B cell (primary cell): ENCODE results near the gene FANCM. TPM values are rescaled to one million over a fixed set of nuclear protein-coding genes. Genes with fewer than 3 reads are reported as not detected.

Experiments
- ATAC-seq: fragments of 200-7000 bp; cut with Tn5 transposase; one replicate; pipeline ENCODE4 v1.10.0; 2021; ENCODE audit warnings: low read depth, mild to moderate bottlenecking, moderate number of reproducible peaks, moderate library complexity
- CTCF ChIA-PET: fragments of 350-600 bp; sonication (Branson Sonifier 250); formaldehyde crosslinking; loops from one replicate; lab custom pipeline; 2021; ENCODE audit warnings: antibody characterized with exemption, inconsistent platforms; lab: Charles Lee
- POLR2A ChIA-PET: fragments of 350-600 bp; sonication (Branson Sonifier 250); formaldehyde crosslinking; loops from one replicate; lab custom pipeline; 2021; ENCODE audit warnings: antibody characterized with exemption; lab: Charles Lee
- DNase-seq: peaks from one replicate; pipeline ENCODE4 v3.0.0; 2013
- H2AFZ ChIP-seq: 2 replicates; pipeline ENCODE4 v1.6.1; 2012; ENCODE audit warnings: mild to moderate bottlenecking, low read depth, low read length; ENCODE audit not compliant: insufficient read depth, poor library complexity, severe bottlenecking
- H3K27ac ChIP-seq, 2 donors: 1 replicate in 1 of 2; 2 replicates in 1 of 2; pipeline ENCODE4 v1.5.1; 2012 to 2013; ENCODE audit warnings: low read length in 2 of 2, mild to moderate bottlenecking in 2 of 2, moderate library complexity in 1 of 2
- H3K27me3 ChIP-seq, 4 experiments: fragments of 200-600 bp in 1 of 4; sonication (generic) in 1 of 4; replicated peaks in 1 of 4; 1 replicate in 2 of 4; 2 replicates in 2 of 4; pipeline versions ENCODE4 v1.6.1 to v1.7.0; 2013 to 2016; ENCODE audit warnings: low read length in 3 of 4, mild to moderate bottlenecking in 2 of 4, mixed read lengths in 1 of 4, moderate library complexity in 1 of 4; ENCODE audit not compliant: insufficient read depth in 4 of 4, control insufficient read depth in 3 of 4; ENCODE audit errors: control extremely low read depth in 1 of 4
- H3K36me3 ChIP-seq, 2 experiments: replicated peaks in 1 of 2; 1 replicate in 1 of 2; 2 replicates in 1 of 2; pipeline versions ENCODE4 v1.6.1 to v1.7.1; 2013; ENCODE audit warnings: low read length in 1 of 2; ENCODE audit not compliant: insufficient read depth in 2 of 2, control insufficient read depth in 1 of 2; ENCODE audit errors: control extremely low read depth in 1 of 2, extremely low read depth in 1 of 2
- H3K4me1 ChIP-seq, 2 donors: fragments of 200-600 bp in 1 of 2; sonication (generic) in 1 of 2; 1 replicate in 1 of 2; 2 replicates in 1 of 2; pipeline versions ENCODE4 v1.5.1 to v1.6.1; 2013 to 2017; ENCODE audit warnings: low read length in 2 of 2; ENCODE audit not compliant: control insufficient read depth in 2 of 2, insufficient read depth in 2 of 2
- H3K4me2 ChIP-seq: replicated peaks from 2 replicates; pipeline ENCODE3; 2012; ENCODE audit warnings: mild to moderate bottlenecking, low read depth, low read length; ENCODE audit not compliant: poor library complexity, severe bottlenecking
- H3K4me3 ChIP-seq, 5 experiments: fragments of 200-600 bp in 1 of 5; sonication (generic) in 1 of 5; 1 replicate in 3 of 5; 2 replicates in 2 of 5; pipeline versions ENCODE4 v1.5.1 to v1.7.0; 2011 to 2016; ENCODE audit warnings: low read length in 4 of 5, mild to moderate bottlenecking in 4 of 5, low read depth in 2 of 5, control low read depth in 1 of 5, moderate library complexity in 1 of 5; ENCODE audit not compliant: insufficient read depth in 1 of 5; ENCODE audit errors: control extremely low read depth in 1 of 5, extremely low read depth in 1 of 5
- H3K79me2 ChIP-seq: fragments of 200-600 bp; sonication (generic); one replicate; pipeline ENCODE4 v1.6.0; 2016; ENCODE audit warnings: low read length; ENCODE audit not compliant: control insufficient read depth, insufficient read depth
- H3K9ac ChIP-seq: fragments of 200-600 bp; sonication (generic); 2 replicates; pipeline ENCODE4 v1.6.1; 2017; ENCODE audit warnings: mild to moderate bottlenecking, low read length, moderate library complexity
- H3K9me3 ChIP-seq, 3 donors: one replicate each; pipeline versions ENCODE4 v1.6.1 to v1.7.1; 2013; ENCODE audit warnings: low read length in 2 of 3; ENCODE audit not compliant: control insufficient read depth in 2 of 3, insufficient read depth in 1 of 3; ENCODE audit errors: control extremely low read depth in 1 of 3
- H4K20me1 ChIP-seq: 2 replicates; pipeline ENCODE4 v1.6.0; 2012; ENCODE audit warnings: mild to moderate bottlenecking, low read length; ENCODE audit not compliant: insufficient read depth, control insufficient read depth, poor library complexity, severe bottlenecking
- H3K27ac Mint-ChIP-seq: one replicate; pipeline ENCODE4 v1.8.0; 2021; ENCODE audit warnings: mixed read lengths
- H3K27me3 Mint-ChIP-seq: one replicate; pipeline ENCODE4 v1.8.0; 2021; ENCODE audit warnings: mixed read lengths
- H3K4me1 Mint-ChIP-seq: one replicate; pipeline ENCODE4 v1.8.0; 2021; ENCODE audit warnings: mixed read lengths
- H3K4me3 Mint-ChIP-seq: one replicate; pipeline ENCODE4 v1.8.0; 2021; ENCODE audit warnings: mixed read lengths
- H3K9me3 Mint-ChIP-seq: one replicate; pipeline ENCODE4 v1.8.0; 2022; ENCODE audit warnings: mixed read lengths; ENCODE audit not compliant: insufficient read depth
- EZH2 ChIP-seq: IDR thresholded peaks from 2 replicates; pipeline ENCODE4 v1.6.1; 2012; ENCODE audit warnings: borderline replicate concordance, low read depth, mild to moderate bottlenecking, moderate library complexity, low read length; ENCODE audit not compliant: insufficient read depth, poor library complexity, severe bottlenecking
- WGBS: methylation state at CpG from one replicate; pipeline ENCODE4 v1.1.5; 2013; ENCODE audit warnings: missing lambda C conversion rate; ENCODE audit not compliant: insufficient coverage; 5-methylcytosine and 5-hydroxymethylcytosine counted together
- intact Hi-C: fragments of 100-400 bp; cut with micrococcal nuclease; formaldehyde crosslinking; loops from one replicate; pipeline ENCODE4 v1.10.0; 2022
- polyA plus RNA-seq: library from polyadenylated mRNA; depleted of rRNA; stranded (reverse); fragments of >200 nt; gene quantifications from 2 replicates; pipeline ENCODE4 v1.2.3, GENCODE V29; 2012
- total RNA-seq, 2 donors: library from RNA; stranded (reverse); fragments of 120-200 nt in 1 of 2; gene quantifications; 1 replicate in 1 of 2; 2 replicates in 1 of 2; pipeline versions ENCODE4 v1.2.3 to v1.2.4, GENCODE V29; 2013 to 2022
- TF ChIP-seq, protein P1 (sequence below): fragments of 200-600 bp; IDR thresholded peaks from one replicate; pipeline ENCODE4 v1.8.0; 2022; ENCODE audit warnings: antibody characterized with exemption, mild to moderate bottlenecking

The FANCM gene
- total and polyA plus RNA-seq, 2 donors (not counting 1 experiment from before 2014, with no cell fraction given): 3.0 to 15.5 TPM

- no peak overlapping the region for H3K4me3 ChIP-seq
- ATAC-seq (no peak), DNase-seq (no peak)
- no peak overlapping the region for H3K4me3 Mint-ChIP-seq
- H3K79me2 ChIP-seq: no peaks in the 10 kb centered on the region
- H3K4me1 ChIP-seq: no peaks in the 10 kb centered on the region
- intact Hi-C loops: no loop called here
- no peaks in the 10 kb centered on the region for H3K9me3 Mint-ChIP-seq
- ChIA-PET POLR2A (no interaction called here), CTCF (interaction anchor here (0.8 to 1.9 kb wide), 2 partner anchors 69 to 71 kb away, joined by 3 to 5 read pairs; no protein-coding TSS in a partner anchor)
- H3K27ac ChIP-seq: no peak overlapping the region
- H3K9me3 ChIP-seq: no peaks in the 10 kb centered on the region
- no peak overlapping the region for H2AFZ ChIP-seq
- no peak for TF ChIP-seq EZH2
- TF ChIP-seq, protein P1, sequence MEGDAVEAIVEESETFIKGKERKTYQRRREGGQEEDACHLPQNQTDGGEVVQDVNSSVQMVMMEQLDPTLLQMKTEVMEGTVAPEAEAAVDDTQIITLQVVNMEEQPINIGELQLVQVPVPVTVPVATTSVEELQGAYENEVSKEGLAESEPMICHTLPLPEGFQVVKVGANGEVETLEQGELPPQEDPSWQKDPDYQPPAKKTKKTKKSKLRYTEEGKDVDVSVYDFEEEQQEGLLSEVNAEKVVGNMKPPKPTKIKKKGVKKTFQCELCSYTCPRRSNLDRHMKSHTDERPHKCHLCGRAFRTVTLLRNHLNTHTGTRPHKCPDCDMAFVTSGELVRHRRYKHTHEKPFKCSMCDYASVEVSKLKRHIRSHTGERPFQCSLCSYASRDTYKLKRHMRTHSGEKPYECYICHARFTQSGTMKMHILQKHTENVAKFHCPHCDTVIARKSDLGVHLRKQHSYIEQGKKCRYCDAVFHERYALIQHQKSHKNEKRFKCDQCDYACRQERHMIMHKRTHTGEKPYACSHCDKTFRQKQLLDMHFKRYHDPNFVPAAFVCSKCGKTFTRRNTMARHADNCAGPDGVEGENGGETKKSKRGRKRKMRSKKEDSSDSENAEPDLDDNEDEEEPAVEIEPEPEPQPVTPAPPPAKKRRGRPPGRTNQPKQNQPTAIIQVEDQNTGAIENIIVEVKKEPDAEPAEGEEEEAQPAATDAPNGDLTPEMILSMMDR: no peak
- no peak overlapping the region for H3K27ac Mint-ChIP-seq
- no peaks in the 10 kb centered on the region for H3K27me3 ChIP-seq
- no peaks in the 10 kb centered on the region for H3K4me1 Mint-ChIP-seq
- peaks cover 0 to 8% of the 10 kb centered on the region in 2 experiments for H3K36me3 ChIP-seq
- no peaks in the 10 kb centered on the region for H3K27me3 Mint-ChIP-seq
- H3K9ac ChIP-seq: no peak overlapping the region
- WGBS: no CpG with 5 or more reads among the region's 1 CpG
- no peak overlapping the region for H3K4me2 ChIP-seq
- no peaks in the 10 kb centered on the region for H4K20me1 ChIP-seq
These were observed 63.5 kb downstream of the FANCM start for GRCh38 chr14:45199230-45199629.

DNA sequence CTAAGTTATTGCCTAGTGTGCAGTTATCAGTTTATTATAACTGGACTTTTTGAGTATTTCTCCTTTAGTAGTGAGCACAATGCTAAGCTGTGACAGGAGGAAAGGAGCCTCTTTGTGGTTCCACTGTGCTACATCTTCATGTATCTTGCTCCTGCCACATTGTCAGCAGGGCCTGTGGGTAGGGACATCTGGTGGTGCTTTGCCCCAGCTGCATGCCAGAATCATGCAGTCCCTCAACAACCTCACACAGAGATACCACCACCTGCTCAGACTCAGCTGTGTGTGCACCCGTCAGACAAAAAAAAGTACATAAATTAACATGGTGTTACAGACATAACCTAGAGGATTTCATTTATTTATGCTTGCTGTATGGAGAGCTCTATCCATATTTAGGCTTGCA is 66.2 kb downstream of the FANCM start:
- Mint-ChIP-seq H3K27me3 (no peaks in the 10 kb centered on the region), H3K4me3 (no peak overlapping the region), H3K9me3 (no peaks in the 10 kb centered on the region), H3K27ac (no peak overlapping the region), H3K4me1 (no peaks in the 10 kb centered on the region)
- CTCF ChIA-PET: interaction anchor here (1.2 kb wide), 1 partner anchor 67 kb away, joined by 4 read pairs; no protein-coding TSS in a partner anchor
- no peak overlapping the region for H3K27ac ChIP-seq
- no peak overlapping the region for H2AFZ ChIP-seq
- ATAC-seq (no peak), DNase-seq (peak; percentile 14)
- no peak overlapping the region for H3K9ac ChIP-seq
- WGBS: no CpG with 5 or more reads among the region's 1 CpG
- no peaks in the 10 kb centered on the region for H4K20me1 ChIP-seq
- no peak overlapping the region for H3K4me3 ChIP-seq
- peaks cover 7 to 10% of the 10 kb centered on the region in 2 experiments for H3K36me3 ChIP-seq
- no peaks in the 10 kb centered on the region for H3K9me3 ChIP-seq
- POLR2A ChIA-PET: no interaction called here
- no peaks in the 10 kb centered on the region for H3K4me1 ChIP-seq
- H3K4me2 ChIP-seq: no peak overlapping the region
- TF ChIP-seq EZH2: no peak
- TF ChIP-seq, protein P1: no peak
- H3K27me3 ChIP-seq: no peaks in the 10 kb centered on the region
- no peaks in the 10 kb centered on the region for H3K79me2 ChIP-seq
- intact Hi-C loops: no loop called here
